Common myeloid progenitor, CD34-positive (primary cell): ENCODE results near the gene COQ8B.

Source experiments
- CTCF ChIA-PET: fragments of 350-600 bp; sonication (Branson Sonifier 250); formaldehyde crosslinking; loops from one replicate; lab custom pipeline; 2021; ENCODE audit warnings: antibody characterized with exemption; lab: Charles Lee
- POLR2A ChIA-PET: fragments of 350-600 bp; sonication (Branson Sonifier 250); formaldehyde crosslinking; loops from one replicate; lab custom pipeline; 2021; ENCODE audit warnings: antibody characterized with exemption; lab: Charles Lee
- DNase-seq, 3 donors: peaks; one replicate each; pipeline versions ENCODE4 v3.0.0 to v3.0.0-alpha.2; 2013
- H3K27ac ChIP-seq, 2 experiments: 1 replicate in 1 of 2; 2 replicates in 1 of 2; pipeline ENCODE4 v1.7.0; 2013; ENCODE audit warnings: inconsistent platforms in 2 of 2, low read length in 2 of 2, mild to moderate bottlenecking in 2 of 2, low read depth in 1 of 2, moderate library complexity in 1 of 2; ENCODE audit not compliant: severe bottlenecking in 2 of 2, insufficient read depth in 1 of 2, poor library complexity in 1 of 2
- H3K27me3 ChIP-seq, 5 experiments: replicated peaks in 2 of 5; 1 replicate in 3 of 5; 2 replicates in 2 of 5; pipeline versions ENCODE4 v1.6.1 to v1.7.0; 2013; ENCODE audit warnings: low read length in 4 of 5, mild to moderate bottlenecking in 2 of 5, moderate library complexity in 2 of 5, inconsistent platforms in 1 of 5; ENCODE audit not compliant: insufficient read depth in 5 of 5, control insufficient read depth in 4 of 5
- H3K36me3 ChIP-seq, 4 experiments: 1 replicate in 2 of 4; 2 replicates in 2 of 4; pipeline versions ENCODE4 v1.6.1 to v1.7.0; 2013; ENCODE audit warnings: low read length in 3 of 4, control low read depth in 1 of 4, mild to moderate bottlenecking in 1 of 4; ENCODE audit not compliant: control insufficient read depth in 4 of 4, insufficient read depth in 4 of 4
- H3K4me1 ChIP-seq, 4 experiments: 1 replicate in 3 of 4; 2 replicates in 1 of 4; pipeline versions ENCODE4 v1.6.1 to v1.7.1; 2013; ENCODE audit warnings: low read length in 3 of 4, mild to moderate bottlenecking in 3 of 4, control low read depth in 1 of 4, inconsistent platforms in 1 of 4, moderate library complexity in 1 of 4; ENCODE audit not compliant: control insufficient read depth in 4 of 4, insufficient read depth in 4 of 4; ENCODE audit errors: control extremely low read depth in 1 of 4
- H3K4me3 ChIP-seq, 7 experiments: 1 replicate in 4 of 7; 2 replicates in 3 of 7; pipeline versions ENCODE4 v1.5.1 to v1.7.0; 2013; ENCODE audit warnings: mild to moderate bottlenecking in 7 of 7, low read length in 6 of 7, moderate library complexity in 6 of 7, inconsistent platforms in 2 of 7, low read depth in 2 of 7, control low read depth in 1 of 7; ENCODE audit not compliant: insufficient read depth in 4 of 7, control insufficient read depth in 1 of 7; ENCODE audit errors: extremely low read depth in 1 of 7
- H3K9me3 ChIP-seq, 5 experiments: 1 replicate in 4 of 5; 2 replicates in 1 of 5; pipeline versions ENCODE4 v1.6.1 to v1.7.1; 2013; ENCODE audit warnings: low read length in 4 of 5, mild to moderate bottlenecking in 2 of 5, inconsistent platforms in 1 of 5, low read depth in 1 of 5, moderate library complexity in 1 of 5; ENCODE audit not compliant: control insufficient read depth in 4 of 5, insufficient read depth in 2 of 5; ENCODE audit errors: control extremely low read depth in 1 of 5
- WGBS: methylation state at CpG from one replicate; pipeline ENCODE4 v1.1.5; 2013; ENCODE audit not compliant: insufficient coverage; 5-methylcytosine and 5-hydroxymethylcytosine counted together

COQ8B gene

GRCh38 chr19:40742886-40743285 is 26.2 kb upstream of the COQ8B start:
- Histone ChIP-seq H3K27me3 (no peaks in the 10 kb centered on the region), H3K4me1 (no peaks in the 10 kb centered on the region), H3K9me3 (no peaks in the 10 kb centered on the region), H3K4me3 (no peak overlapping the region), H3K27ac (no peak overlapping the region), H3K36me3 (peaks cover 0 to 20% (median 14%) of the 10 kb centered on the region in 4 experiments)
- WGBS, result 95% methylated on average over 11 of the region's 12 CpGs
- DNase-seq, result no peak
- POLR2A ChIA-PET, result interaction anchor here (0.7 kb wide), 1 partner anchor 29 kb away, joined by 3 read pairs; no protein-coding TSS in a partner anchor
- CTCF ChIA-PET, result interaction anchor here (0.6 to 2.0 kb wide), 4 partner anchors 9 to 76 kb away, joined by 3 to 6 read pairs (median 4); no protein-coding TSS in a partner anchor

GRCh38 chr19:40742477-40742876 is 25.8 kb upstream of the COQ8B start:
- Histone ChIP-seq H3K9me3 (no peaks in the 10 kb centered on the region), H3K27me3 (no peaks in the 10 kb centered on the region), H3K4me1 (no peaks in the 10 kb centered on the region), H3K36me3 (peaks cover 0 to 23% (median 14%) of the 10 kb centered on the region in 4 experiments), H3K4me3 (no peak overlapping the region), H3K27ac (no peak overlapping the region)
- no peak for DNase-seq
- CTCF ChIA-PET, result interaction anchor here (0.6 to 2.0 kb wide), 5 partner anchors 9 to 78 kb away, joined by 3 to 6 read pairs (median 4); no protein-coding TSS in a partner anchor
- 95% methylated on average over 8 of the region's 17 CpGs for WGBS
- POLR2A ChIA-PET, result interaction anchor here (0.5 kb wide), 1 partner anchor 31 kb away, joined by 3 read pairs; no protein-coding TSS in a partner anchor

GRCh38 chr19:40741527-40742390 is 25.1 kb upstream of the COQ8B start:
- no peak for DNase-seq
- no peaks in the 10 kb centered on the region for H3K9me3 ChIP-seq
- H3K4me1 ChIP-seq, result no peaks in the 10 kb centered on the region
- H3K27ac ChIP-seq, result no peak overlapping the region
- peaks cover 2 to 30% (median 21%) of the 10 kb centered on the region in 4 experiments for H3K36me3 ChIP-seq
- 89% methylated on average over 7 of the region's 10 CpGs for WGBS
- H3K4me3 ChIP-seq, result no peak overlapping the region
- ChIA-PET CTCF (interaction anchor here (0.8 to 2.0 kb wide), 4 partner anchors 8 to 77 kb away, joined by 3 to 6 read pairs (median 4); no protein-coding TSS in a partner anchor), POLR2A (interaction anchor here (0.5 kb wide), 1 partner anchor 31 kb away, joined by 3 read pairs; no protein-coding TSS in a partner anchor)
- no peaks in the 10 kb centered on the region for H3K27me3 ChIP-seq

- CTCF ChIA-PET, result interaction anchor here (1.3 kb wide), 1 partner anchor 13 kb away, joined by 5 read pairs; no protein-coding TSS in a partner anchor
- DNase-seq, result no peak
- Histone ChIP-seq H3K27ac (no peak overlapping the region), H3K36me3 (peaks cover 2 to 36% (median 24%) of the 10 kb centered on the region in 4 experiments), H3K27me3 (no peaks in the 10 kb centered on the region), H3K4me1 (no peaks in the 10 kb centered on the region), H3K9me3 (no peaks in the 10 kb centered on the region), H3K4me3 (no peak overlapping the region)
- POLR2A ChIA-PET, result no interaction called here
- WGBS, result 93% methylated on average over 2 of the region's 6 CpGs
These were observed 24.1 kb upstream of the COQ8B start for GRCh38 chr19:40740747-40741146.

GRCh38 chr19:40739871-40740703 is 23.4 kb upstream of the COQ8B start:
- WGBS, result 93% methylated on average over 14 of the region's 16 CpGs
- Histone ChIP-seq H3K27me3 (no peaks in the 10 kb centered on the region), H3K9me3 (no peaks in the 10 kb centered on the region), H3K27ac (no peak overlapping the region), H3K36me3 (peaks cover 2 to 43% (median 30%) of the 10 kb centered on the region in 4 experiments), H3K4me1 (no peaks in the 10 kb centered on the region), H3K4me3 (no peak overlapping the region)
- ChIA-PET CTCF (no interaction called here), POLR2A (no interaction called here)
- no peak for DNase-seq

GRCh38 chr19:40739030-40739839 is 22.5 kb upstream of the COQ8B start:
- Histone ChIP-seq H3K4me3 (no peak overlapping the region), H3K36me3 (peaks cover 2 to 49% (median 33%) of the 10 kb centered on the region in 4 experiments), H3K4me1 (no peaks in the 10 kb centered on the region), H3K9me3 (no peaks in the 10 kb centered on the region), H3K27ac (no peak overlapping the region), H3K27me3 (no peaks in the 10 kb centered on the region)
- 92% methylated on average over 19 of the region's 22 CpGs for WGBS
- ChIA-PET CTCF (no interaction called here), POLR2A (no interaction called here)
- no peak for DNase-seq
